CD4-positive, alpha-beta T cell treated with Interleukin-17A for 1 hour (primary cell): ENCODE measurements around the gene LBR.
"Not testable (repeated sequence)": the region's sequence is repeated elsewhere in the genome, so short reads cannot be mapped to it uniquely, and the experiment has no call there.

Source experiments
- DNase-seq: peaks from one replicate; pipeline ENCODE4 v3.0.0-alpha.2; 2020

The LBR gene

DNA sequence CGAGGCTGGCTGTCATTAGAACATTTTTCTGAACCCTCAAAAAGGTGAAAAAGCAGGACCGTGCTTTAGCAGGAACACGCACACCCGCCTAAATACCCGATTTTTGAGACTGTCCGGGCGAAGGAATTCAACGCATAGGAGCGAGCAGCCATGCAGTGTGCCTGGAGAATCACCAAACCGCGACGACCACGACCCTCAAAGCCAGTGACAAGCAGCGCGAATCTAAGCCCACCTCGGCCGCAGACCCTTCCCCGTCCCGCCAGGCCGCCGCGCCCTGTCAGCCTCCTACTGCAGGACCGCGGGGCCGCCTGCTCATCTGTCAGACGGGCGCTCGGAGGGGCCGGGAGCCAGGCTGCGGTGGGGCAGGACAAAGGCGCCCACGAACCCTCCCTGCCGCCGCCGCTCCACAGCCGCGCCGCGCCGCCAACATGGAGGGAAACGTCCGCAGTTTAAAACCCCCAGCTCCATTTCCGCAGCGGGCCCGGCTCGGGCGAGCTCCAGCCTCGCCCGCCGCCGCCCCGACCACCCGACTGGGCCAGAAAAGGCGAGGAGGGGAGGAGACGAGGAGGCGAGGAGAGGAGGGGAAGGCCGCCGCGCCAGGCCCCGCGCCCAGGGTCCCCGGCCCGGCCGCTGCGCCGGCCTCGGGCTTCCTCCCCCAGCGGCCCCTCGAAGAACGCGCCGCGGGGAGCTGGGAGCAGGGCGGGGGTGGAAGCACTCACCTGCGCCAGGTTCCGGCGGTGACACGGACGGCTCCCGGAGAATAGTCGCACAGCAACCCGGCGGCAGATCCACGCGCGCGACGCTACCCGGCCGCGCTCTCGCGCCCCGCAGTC is at the start of gene LBR:
TSS of gene LBR (minus strand) at position 804 of the 833 bp plus-strand sequence. CDS start 3,963 bp downstream, outside the sequence.
- no peak for DNase-seq

DNA sequence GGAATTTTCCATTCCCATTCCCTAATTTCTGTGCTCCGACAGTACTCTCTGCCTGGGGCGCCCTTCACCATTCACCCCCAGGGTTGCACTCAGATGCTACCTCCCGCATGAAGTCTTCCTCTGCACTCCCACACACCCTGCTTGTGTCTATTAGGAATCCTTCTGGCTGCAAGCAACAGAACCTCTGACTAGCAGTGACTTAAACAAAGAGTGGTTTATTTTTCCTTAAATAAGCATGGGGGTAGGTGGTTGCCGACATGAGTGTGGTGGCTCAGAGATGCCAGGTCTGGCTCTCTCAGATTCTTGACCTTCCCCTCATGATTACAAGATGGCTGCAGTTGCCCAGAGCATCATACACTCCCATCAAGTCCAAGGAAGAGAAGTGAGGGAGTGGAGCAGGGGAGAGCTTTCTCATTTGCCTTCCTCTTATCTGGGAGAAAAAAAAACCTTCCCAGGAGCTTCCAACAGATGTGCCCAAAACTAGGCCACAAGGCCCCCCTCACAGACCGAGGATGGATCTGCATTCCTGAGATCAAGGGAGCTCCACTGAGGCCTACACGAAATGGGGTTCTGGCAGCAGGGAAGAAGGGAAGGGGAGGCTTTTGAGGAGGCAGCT is 49.6 kb upstream of the LBR start:
- no peak for DNase-seq

DNA sequence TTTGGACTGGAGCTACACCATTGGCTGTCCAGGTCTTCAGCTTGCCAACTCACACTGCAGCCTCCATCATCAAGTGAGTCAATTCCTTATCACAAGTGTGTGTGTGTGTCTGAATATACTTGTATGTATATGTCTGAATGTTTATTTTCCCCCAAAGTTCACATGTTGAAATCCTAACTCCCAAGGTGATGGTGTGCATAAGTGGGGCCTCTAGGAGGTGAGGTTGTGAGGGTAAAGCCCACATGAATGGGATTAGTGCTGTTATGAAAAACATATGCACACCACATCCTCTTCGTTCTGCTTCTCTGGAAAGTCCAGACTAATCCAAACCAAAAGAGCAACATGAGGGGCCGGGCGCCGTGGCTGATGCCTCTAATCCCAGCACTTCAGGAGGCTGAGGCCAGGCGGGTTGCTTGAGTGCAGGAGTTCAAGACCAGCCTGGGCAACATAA is 48.7 kb upstream of the LBR start:
- peak; percentile 8 for DNase-seq

DNA sequence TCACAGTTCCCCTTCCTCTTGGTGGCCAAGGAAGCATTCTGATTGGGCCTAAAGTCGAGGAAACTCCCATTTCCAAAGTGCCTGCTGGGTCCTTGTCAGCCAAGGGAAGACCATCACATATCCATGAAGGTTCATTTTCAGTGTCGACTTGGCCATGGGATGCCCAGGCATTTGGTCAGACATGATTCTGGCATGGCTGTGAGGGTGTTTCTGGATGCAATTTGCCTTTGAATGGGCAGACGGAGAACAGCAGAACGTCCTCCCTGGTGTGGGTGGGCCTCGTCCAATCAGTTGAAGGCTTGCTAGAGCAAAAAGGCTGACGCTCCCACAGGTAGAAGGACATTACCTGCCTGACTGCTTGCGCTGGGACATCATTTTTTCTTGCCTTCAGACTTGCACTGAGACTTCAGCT is 48.3 kb upstream of the LBR start:
- no peak for DNase-seq

DNA sequence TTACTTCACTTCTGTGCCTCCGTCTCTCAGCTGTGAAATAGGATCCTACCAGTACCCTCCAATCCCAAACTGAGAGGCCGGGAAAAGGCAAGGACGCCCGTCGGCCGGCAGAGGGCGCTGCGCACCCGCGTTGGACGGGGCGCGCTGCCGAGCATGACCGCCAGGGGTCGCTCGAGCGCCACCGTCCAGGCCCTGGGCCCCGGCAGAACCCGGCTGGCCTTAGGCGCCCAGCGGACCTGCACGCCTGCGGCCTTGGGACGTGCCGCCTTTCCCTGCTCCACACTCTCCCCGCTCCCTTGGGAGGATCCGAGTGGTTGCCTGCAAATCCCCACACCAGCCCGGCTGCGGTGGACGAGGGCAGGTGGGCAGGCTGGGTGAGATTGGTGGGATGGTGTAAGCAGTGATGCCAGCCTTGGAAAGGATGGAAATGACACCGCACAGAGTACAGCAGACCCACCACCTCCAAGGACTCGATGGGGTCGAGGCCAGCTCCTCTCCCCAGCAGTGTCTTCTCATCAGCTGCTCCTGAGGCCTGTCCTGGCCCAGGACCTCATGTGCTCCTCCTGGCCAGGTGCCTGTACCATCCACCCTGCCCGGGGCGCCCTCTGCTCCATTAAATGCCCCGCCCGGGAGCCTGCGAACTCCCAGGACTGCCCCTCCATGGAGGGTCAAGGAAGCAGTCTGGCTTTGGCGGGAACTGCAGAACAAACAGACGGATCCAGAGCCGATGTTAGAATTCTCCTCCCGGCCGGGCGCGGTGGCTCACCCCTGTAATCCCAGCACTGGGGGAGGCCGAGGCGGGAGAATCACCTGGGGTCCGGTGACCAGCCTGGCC is 47.4 kb upstream of the LBR start:
- peak; percentile 68 for DNase-seq

DNA sequence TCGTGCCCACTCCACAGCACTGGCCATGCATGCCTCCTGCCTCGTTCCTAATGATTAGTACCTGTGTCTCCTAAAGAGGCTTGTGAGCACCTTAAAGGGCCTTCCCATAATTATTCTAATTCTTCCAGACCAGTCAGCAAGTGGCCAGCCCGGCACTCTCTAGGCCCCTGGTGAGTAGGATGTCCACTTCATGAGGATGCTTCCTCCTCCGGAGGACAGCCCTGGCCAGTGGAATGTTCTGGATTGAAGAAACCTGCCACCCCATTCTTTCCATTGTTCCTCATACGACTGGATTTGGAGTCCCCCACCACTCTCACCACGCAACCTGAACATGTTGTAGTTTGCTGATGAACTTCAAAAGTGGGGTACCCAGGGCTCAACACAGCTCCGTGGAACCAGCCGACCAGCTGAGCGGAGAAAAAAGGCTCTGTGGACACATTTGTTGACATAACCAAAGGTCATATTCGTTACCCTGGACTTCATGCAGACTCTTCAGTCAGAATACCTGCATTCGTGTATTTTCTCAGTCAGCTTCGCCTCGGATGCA is 46.7 kb upstream of the LBR start:
- no peak for DNase-seq

DNA sequence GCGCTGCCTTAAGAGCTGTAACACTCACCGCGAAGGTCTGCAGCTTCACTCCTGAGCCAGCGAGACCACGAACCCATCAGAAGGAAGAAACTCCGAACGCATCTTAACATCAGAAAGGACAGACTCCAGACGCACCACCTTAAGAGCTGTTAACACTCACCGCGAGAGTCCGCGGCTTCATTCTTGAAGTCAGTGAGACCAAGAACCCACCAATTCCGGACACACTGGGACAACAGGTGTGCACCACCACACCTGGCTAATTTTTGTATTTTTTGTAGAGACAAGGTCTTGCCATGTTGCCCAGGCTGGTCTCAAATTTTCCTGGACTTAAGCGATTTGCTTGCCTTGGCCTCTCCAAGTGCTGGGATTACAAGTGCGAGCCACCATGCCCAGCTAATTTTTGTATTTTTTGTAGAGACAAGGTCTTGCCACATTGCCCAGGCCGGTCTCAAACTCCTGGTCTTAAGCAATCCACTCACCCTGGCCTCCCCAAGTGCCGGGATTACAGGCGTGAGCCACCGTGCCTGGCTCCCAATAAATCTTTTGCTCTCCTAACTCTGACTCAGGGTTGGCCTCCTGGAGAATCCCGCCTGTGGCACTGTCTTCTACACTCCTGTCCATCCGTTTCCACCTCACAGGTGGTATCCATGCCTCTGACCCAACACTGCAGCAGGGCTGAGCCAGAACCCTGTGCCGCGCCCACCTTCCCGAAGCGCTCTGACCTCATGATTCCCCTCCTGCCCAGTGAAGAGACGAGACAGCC is 46.0 kb upstream of the LBR start:
- DNase-seq = not testable (repeated sequence)

DNA sequence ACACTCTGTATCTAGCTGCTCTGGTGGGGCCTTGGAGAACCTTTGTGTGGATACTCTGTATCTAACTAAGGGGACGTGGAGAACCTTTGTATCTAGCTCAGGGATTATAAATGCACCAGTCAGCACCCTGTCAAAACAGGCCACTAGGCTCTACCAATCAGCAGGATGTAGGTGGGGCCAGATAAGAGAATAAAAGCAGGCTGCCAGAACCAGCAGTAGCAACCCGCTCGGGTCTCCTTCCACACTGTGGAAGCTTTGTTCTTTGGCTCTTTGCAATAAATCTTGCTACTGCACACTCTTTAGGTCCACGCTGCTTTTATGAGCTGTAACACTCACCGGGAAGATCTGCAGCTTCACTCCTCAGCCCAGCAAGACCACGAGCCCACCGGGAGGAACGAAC is 45.4 kb upstream of the LBR start:
- DNase-seq = peak; percentile 62

DNA sequence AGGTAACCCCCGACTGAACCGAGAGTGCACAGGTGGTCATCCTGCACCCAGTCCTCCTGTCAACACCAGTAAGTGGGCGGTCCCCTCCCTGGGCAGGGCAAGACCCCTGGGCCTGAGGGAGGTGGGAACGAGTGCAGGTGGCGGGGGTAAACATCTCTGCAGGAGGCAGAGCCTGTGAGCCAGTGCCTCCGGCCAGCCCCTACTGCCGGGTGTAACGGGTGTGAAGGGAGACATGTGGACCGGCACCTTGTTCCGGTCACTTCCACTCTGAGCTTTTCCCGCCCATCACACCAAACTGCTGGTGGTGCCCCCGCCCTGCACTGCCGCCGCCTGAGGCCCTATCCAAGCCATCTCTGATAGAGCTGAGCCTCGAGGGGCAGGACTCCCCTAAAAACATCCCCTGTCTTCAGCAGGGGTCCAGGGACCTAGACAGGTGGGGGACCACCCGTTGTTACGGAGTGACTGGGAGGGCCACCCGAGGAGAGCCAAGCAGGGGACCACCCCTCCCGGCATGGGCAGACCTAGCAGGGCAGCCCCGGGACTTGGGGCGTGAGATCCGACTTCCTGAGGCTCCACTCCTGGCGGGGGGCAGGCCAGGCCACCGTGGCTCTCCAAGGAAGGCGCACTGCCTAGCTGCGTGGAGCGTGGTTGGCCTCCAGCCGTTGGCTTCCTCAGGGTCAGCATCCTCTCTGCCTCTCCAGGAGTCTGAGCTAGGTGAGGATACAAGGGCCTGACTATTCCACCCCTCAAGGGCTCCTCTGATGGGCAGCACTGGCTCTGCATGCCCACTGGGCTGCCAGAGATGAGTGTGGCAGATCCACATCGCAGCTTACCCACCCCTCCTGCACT is 43.8 kb upstream of the LBR start:
- no peak for DNase-seq

DNA sequence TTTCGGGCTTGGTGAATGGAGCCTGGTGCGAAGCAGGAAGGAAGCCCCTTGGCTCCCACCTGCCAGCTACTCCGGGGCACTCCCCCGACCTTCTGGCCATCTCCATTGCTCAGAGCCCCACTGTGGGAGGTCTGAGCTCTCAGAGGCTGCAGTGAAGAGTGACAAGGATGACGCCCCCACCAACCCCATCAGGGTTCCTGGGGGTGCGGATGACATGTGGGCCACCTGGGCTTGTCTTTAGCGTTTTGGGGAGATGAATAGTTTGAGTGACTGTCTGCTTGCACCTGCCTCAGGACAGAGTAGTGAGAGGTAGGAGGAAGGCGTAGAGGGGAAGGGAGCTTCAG is 43.2 kb upstream of the LBR start:
- DNase-seq = no peak

DNA sequence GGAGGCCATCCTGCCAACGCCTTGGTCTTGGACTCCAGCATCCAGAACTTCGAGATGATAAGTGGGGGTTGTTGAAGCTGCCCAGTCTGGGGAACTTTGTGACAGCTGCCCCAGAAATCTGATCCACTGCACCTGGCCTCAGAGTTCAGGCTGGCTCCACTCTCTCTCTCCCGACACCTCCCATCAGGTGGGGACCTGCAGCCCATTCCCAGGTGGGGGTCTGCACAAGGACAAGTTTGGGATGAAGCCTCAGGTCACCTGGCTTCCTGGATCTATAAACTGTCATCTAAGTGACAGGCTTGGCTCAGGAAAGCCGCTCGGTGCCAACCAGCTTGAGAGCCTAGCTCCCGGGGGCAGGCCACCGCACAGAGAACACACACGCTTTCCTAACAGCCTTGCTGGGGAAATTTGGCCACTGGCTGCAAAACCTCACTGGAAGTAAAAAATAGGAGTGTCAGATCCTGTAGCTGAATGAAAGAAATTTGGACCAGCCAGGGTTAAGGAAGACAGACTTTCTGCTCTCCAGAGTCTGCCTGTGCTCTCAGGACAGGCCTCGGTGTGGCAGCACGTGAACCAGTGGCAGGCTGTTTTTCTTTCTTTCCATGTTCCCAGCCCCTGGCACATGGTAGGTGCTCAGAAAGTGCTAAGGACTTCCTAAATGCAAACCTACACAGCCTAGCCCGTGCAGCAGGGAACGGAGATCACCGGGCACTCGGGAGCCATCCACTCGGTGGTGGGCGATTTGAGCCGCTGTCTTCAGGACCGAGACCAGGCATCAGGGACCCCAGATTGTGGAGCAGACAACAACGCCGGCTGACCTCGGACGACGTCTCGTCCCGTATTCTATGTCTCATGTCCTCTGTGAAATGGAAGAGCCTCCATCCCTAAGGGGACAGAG is 42.6 kb upstream of the LBR start:
- no peak for DNase-seq

DNA sequence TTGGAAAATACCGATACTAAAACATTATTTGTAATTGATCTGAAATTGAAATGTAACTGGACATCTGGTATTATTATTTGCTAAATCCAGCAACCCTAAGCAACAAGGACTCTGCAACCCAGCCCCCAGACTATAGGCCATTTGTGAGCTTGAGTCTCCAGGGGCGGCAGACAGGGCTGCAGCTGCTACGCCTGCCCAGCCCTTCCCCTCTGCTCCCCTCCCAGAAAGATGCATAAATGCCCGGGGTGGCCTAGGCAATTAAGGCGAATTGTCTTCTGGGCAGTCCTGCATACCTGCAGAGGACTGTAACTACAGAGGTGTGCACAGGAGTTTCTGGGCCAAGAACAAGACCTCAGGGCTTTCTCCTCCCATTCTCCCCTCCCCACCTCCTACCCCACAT is 41.2 kb upstream of the LBR start:
- DNase-seq = no peak

DNA sequence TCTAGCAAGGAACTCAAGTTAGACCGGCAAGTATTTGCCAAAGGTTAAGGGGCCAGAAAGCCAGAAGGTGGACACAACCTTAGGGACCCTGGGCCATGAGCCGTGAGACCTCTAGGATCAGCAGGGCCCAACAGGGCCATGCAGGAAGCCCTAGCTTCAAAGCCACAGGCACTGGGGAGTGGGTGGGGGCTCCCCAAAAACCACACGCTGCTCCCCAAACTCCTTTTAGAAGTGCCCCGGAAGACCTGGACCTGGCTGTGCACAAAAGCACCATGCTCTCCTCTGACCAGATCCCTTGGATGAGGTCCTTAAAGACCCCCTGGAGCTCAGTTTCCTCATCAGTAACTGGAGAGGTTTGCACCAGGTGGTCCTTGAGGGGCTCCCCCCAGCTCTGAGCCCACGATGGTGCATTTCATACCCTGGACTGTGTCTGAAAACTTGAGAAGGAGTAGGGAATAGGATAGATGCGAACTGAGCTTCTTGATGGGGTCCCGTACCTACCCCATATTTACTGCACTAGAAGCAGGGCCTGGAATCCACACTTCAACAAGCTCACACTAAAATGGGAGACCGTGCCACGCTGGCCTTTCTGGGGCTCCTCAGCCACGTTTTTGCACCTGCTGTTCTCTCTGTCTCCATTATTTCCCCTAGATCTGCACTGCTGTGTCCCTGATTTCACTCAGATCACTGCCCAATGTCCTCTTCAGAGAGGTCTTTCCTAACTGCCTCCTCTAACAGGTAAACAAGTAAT is 40.6 kb upstream of the LBR start:
- DNase-seq = peak; percentile 35

DNA sequence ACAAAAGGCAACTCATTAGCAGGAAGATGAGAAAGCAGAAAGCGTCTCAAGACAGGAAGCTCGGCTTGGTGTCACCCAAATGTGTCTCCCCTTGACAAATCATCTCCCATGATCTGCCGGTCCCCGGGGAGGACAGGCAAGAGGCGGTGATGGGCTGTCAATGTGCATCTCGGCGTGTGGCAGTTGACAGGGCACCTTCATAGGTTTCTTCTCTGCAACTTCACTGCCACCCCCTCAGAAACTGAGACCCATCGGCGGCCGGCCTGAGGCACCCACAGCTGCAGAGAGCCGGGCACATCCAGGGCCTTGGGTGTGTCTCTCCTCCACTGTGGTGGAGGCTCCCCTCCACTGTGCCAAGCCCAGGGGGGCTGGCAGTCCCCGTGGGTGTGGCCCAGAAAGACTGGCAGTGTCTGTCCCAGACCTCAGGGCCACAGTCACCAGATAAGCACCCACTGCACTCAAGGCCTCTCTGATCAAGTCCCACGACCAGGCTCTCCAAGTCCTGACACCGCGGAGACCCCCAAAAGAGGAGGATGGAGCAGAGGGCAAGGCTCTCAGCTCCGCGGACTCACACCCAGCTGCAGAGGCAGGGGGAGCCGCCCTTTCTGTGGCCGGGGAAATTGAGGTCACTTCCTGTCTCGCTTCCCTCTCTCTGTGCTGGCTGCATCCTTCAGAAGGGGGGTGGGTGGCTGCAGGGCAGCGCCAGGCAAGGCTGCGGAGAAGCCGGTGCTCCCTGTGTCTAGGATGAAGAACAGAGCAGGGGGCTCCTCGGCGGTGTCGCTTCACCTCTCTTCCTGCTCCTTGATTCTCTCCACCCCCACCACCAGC is 39.6 kb upstream of the LBR start:
- peak; percentile 87 for DNase-seq

DNA sequence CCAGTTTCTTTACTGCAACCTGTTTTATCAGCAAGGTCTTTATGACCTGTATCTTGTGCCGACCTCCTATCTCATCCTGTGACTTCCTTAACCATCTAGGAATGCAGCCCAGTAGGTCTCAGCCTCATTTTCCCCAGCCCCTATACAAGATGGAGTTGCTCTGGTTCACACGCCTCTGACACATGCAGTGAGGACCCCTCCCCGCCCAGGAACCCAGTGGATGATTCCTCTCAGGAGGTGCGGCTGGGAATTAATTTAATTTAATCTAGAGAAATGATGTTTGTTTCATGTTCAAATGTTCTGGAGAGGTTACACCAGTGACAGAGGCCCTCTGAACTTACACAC is 39.0 kb upstream of the LBR start:
- no peak for DNase-seq

DNA sequence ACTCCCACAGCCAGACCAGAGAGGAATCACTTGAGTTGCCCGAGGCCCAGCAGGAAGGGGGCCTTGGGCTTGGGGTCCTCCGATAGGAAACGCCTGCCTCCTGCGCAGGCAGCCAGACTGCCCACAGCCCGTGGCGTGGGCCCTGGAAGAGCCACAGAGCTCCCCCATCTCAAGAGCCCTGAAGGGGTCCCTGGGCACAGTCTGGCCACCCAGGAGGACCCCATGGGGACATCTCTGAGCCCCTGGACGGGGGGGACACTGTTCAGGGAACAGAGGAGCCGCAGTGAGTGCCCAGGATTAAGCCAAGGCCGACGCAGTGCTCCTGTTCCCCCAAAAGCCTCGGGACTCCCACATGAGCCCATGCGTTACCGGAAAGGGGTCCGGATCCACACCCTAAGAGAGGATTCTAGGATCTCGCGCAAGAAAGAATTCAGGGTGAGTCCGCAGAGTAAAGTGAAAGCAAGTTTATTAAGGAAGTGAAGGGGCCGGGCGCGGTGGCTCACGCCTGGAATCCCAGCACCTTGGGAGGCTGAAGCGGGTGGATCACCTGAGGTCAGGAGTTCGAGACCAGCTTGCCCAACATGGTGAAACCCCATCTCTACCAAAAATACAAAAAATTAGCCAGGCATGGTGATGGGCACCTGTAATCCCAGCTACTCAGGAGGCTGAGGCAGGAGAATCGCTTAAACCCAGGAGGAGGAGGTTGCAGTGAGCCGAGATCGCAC is 38.1 kb upstream of the LBR start:
- DNase-seq = no peak

DNA sequence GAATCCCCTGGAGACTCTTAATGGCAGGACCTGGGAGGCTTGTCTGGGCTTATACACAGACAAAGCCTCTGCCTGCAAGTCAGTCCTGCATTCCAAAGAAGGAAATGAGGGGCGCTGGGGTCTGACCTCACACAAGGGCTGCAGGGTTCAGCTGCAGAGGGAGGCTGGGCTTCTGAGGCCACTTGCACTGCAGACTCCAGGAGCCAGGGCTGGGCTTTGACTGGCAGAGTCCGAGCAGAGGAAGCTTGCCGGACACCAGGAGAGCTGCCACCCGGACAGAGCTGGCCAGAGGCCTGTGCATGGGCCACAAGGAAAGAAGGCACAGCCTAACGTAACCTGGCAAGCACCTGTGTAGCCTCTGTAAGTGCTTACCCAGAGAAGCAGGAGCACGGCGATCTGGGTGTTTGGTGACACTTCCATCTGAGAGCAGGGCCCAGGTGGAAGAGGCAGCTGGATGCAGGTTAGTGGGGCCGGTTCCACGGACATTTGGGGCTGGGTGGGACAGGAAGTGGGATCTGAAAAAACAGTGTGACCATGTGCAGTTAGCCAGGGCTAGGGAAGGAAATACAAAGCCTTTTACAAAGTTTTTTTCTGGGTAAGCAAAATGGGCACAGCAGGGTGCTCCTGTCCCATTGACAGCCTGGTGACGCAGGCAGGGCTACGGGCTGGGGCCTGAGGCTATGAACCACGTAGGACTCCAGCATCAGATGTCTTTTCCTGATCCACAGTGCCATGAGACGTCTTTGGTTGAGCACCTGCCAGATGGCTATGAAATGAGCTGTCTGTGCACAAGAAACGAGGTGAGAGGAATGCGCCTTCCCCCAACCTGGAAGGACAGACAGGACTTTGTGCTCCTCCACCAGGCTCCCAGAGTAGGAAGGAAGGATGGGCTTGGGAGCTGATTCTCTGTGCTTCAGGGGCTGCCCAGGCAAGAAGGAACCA is 37.3 kb upstream of the LBR start:
- DNase-seq = no peak
